Measurements from ENCODE around the gene HBP1. TPM values are rescaled to one million over a fixed set of nuclear protein-coding genes. Genes with fewer than 3 reads are reported as not detected.

Gene HBP1
- total and polyA plus RNA-seq, 2 of the 13 experiments (the other 11 are each of a cell fraction or from before 2014, with no cell fraction given): 22.9 to 44.1 TPM

DNA sequence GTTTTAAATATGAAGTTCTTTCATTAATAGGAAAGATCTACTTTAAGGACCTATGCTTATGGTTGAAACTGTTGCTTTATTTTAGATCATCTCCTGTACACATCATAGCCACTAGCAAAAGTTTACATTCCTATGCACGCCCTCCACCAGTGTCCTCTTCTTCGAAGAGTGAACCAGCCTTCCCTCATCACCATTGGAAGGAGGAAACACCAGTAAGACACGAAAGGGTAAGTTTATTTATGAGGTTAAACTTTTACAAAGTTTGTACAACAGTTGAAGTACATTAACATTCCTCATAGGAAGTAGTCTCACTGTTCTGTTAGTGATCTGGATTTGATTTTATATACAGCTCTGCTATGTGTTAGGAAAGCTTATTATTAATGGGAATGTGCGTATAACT is 16.9 kb downstream of the HBP1 start:
- CTCF ChIA-PET (ENCODE audit: low intra/inter-chr PET ratio, low total read pairs): no interaction called here
- intact Hi-C loops (cut with micrococcal nuclease; ENCODE audit: unreplicated experiment) (no loop called here), in situ Hi-C loops (cut with HindIII; ENCODE audit: extremely low pct_ligation_motif_present, low pct_unique_long_range_greater_than_20kb) (no loop called here)
- H3K4me3 ChIP-seq (replicated peaks in 1 of 3; ENCODE audit: insufficient read depth in 1 of 3, low read depth in 2 of 3, low read length in 3 of 3): no peak overlapping the region
- DNase-seq (ENCODE audit: low spot score) (no peak), ATAC-seq (no peak), FAIRE-seq (no peak)
- peaks cover 11 to 81% of the 10 kb centered on the region in 2 experiments for H3K36me3 ChIP-seq (replicated peaks in 1 of 2; ENCODE audit: control insufficient read depth in 1 of 2, insufficient read depth in 2 of 2, low read length in 2 of 2)
- no peak overlapping the region for H2AFZ ChIP-seq (ENCODE audit: low read length)
- BruUV-seq (replicated peaks): no TSS peak
- no peaks in the 10 kb centered on the region for H3K27me3 ChIP-seq (ENCODE audit: control insufficient read depth in 1 of 2, insufficient read depth in 2 of 2, low read length in 2 of 2)
- no peak overlapping the region for H3K27ac ChIP-seq (ENCODE audit: extremely low read length, insufficient read depth, low read length)
- peaks cover 6% of the 10 kb centered on the region for H3K79me2 ChIP-seq (ENCODE audit: insufficient read depth, low read length)
- H4K20me1 ChIP-seq (ENCODE audit: insufficient read depth, low read length): no peaks in the 10 kb centered on the region; the same call in 1 of the 2 replicates
- WGBS (ENCODE audit: low lambda C conversion rate): 93% methylated on average over 4 of the region's 4 CpGs
- POLR2A ChIA-PET: no interaction called here
- H3K4me1 ChIP-seq (ENCODE audit: insufficient read depth, low read length): no peaks in the 10 kb centered on the region
- H3K4me2 ChIP-seq (ENCODE audit: low read depth, low read length): no peak overlapping the region
- H3K9me3 ChIP-seq (ENCODE audit: low read length): no peaks in the 10 kb centered on the region
- TF ChIP-seq STAG1 (CRISPR knock-in tag; IDR thresholded peaks at IDR 0.05) (no peak), YEATS4 (CRISPR knock-in tag; IDR thresholded peaks at IDR 0.05; ENCODE audit: borderline replicate concordance) (no peak), SP2 (CRISPR knock-in tag; IDR thresholded peaks at IDR 0.05) (no peak), EHMT2 (IDR thresholded peaks at IDR 0.05; ENCODE audit: borderline replicate concordance, low read depth, low read length) (no peak), ZNF644 (CRISPR knock-in tag; IDR thresholded peaks at IDR 0.05; ENCODE audit: low read depth) (no peak), SMAD1 (CRISPR knock-in tag; IDR thresholded peaks at IDR 0.05; ENCODE audit: borderline replicate concordance, low read depth) (no peak), STAT5B (CRISPR knock-in tag; IDR thresholded peaks at IDR 0.05) (no peak), ZNF772 (CRISPR knock-in tag; IDR thresholded peaks at IDR 0.05) (no peak), ZNF274 (CRISPR knock-in tag; IDR thresholded peaks at IDR 0.05) (no peak)
- TF ChIP-seq, protein P1, sequence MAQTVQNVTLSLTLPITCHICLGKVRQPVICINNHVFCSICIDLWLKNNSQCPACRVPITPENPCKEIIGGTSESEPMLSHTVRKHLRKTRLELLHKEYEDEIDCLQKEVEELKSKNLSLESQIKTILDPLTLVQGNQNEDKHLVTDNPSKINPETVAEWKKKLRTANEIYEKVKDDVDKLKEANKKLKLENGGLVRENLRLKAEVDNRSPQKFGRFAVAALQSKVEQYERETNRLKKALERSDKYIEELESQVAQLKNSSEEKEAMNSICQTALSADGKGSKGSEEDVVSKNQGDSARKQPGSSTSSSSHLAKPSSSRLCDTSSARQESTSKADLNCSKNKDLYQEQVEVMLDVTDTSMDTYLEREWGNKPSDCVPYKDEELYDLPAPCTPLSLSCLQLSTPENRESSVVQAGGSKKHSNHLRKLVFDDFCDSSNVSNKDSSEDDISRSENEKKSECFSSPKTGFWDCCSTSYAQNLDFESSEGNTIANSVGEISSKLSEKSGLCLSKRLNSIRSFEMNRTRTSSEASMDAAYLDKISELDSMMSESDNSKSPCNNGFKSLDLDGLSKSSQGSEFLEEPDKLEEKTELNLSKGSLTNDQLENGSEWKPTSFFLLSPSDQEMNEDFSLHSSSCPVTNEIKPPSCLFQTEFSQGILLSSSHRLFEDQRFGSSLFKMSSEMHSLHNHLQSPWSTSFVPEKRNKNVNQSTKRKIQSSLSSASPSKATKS (CRISPR knock-in tag; IDR thresholded peaks at IDR 0.05): no peak
- TF ChIP-seq, protein P2, sequence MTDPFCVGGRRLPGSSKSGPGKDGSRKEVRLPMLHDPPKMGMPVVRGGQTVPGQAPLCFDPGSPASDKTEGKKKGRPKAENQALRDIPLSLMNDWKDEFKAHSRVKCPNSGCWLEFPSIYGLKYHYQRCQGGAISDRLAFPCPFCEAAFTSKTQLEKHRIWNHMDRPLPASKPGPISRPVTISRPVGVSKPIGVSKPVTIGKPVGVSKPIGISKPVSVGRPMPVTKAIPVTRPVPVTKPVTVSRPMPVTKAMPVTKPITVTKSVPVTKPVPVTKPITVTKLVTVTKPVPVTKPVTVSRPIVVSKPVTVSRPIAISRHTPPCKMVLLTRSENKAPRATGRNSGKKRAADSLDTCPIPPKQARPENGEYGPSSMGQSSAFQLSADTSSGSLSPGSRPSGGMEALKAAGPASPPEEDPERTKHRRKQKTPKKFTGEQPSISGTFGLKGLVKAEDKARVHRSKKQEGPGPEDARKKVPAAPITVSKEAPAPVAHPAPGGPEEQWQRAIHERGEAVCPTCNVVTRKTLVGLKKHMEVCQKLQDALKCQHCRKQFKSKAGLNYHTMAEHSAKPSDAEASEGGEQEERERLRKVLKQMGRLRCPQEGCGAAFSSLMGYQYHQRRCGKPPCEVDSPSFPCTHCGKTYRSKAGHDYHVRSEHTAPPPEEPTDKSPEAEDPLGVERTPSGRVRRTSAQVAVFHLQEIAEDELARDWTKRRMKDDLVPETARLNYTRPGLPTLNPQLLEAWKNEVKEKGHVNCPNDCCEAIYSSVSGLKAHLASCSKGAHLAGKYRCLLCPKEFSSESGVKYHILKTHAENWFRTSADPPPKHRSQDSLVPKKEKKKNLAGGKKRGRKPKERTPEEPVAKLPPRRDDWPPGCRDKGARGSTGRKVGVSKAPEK (CRISPR knock-in tag; IDR thresholded peaks at IDR 0.05; ENCODE audit: borderline replicate concordance): no peak
- no peak overlapping the region for H3K9ac ChIP-seq (ENCODE audit: insufficient read depth, low read depth, low read length)

Data from HepG2 (cell line).